Activated CD4-positive, alpha-beta T cell treated with anti-CD3 and anti-CD28 coated beads, Interleukin-10, Interleukin-2, amounts not matched to agents 100 ng/mL and 50 ng/mL, durations not matched to agents 16 hours and 8 hours (primary cell): Measurements from ENCODE around the gene TPST2.
"Not testable (repeated sequence)": the region's sequence is repeated elsewhere in the genome, so short reads cannot be mapped to it uniquely, and the experiment has no call there.

Source experiments
- DNase-seq: peaks from one replicate; pipeline ENCODE4 v3.0.0-alpha.2; 2020

The TPST2 gene

DNA sequence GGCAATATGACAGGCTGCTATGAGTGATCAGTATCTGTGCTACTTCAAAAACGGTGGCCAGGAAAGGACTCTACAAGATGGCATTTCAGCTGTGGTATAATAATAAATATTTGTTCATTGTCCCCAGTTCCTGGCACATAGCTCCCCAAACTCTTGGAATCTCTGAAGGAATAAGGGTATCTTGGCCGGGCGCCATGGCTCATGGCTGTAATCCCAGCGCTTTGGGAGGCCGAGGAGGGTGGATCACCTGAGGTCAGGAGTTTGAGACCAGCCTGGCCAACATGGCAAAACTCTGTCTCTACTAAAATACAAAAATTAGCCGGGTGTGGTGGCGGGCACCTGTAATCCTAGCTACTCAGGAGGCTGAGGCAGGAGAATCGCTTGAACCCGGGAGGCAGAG, 61.4 kb downstream of the TPST2 start:
- DNase-seq, result not testable (repeated sequence)

DNA sequence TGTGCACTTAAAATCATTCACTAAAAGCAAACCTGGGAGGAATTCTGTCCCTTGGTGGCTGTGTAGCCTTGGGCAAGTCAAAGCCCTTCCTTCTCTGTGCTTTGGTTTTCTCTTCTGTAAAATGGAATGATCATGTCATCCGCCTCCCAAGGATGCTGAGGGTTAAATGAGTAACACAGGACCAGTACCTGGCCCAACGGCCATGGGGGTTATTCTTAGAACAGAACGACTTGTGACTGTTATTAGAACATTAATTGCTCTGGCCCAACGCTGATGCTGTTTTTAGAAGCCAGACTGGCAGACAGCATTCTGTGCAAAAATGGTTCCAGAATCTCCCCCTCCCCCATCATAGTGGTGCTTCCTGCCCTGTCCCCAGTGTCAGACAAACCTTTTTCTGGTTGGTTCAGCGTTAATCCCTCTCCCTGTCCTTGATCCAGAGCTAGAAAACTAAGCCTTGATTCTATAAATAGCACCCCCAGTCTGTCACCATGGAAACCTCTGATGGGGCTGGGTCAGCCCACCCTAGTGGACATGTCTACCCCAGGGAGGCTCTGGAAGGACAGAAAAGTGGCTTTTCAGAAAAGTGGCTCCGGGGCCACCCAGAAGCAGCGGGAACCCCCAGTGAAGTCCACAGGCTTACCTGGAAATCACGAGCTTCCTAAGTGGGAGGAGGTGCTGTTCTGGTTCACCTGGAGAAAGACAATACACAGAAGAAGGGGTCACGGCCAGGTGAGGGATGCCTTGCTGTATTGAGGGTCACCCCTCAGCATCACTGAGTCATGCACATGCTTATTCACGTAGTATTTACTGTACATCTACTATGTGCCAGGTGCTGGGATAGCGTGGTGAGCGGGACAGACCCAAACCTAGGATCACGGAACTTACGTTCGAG, 62.1 kb downstream of the TPST2 start:
- no peak for DNase-seq

- DNase-seq, result no peak
Observed at GRCh38 chr22:26527167-26527566, 62.8 kb downstream of the TPST2 start.

DNA sequence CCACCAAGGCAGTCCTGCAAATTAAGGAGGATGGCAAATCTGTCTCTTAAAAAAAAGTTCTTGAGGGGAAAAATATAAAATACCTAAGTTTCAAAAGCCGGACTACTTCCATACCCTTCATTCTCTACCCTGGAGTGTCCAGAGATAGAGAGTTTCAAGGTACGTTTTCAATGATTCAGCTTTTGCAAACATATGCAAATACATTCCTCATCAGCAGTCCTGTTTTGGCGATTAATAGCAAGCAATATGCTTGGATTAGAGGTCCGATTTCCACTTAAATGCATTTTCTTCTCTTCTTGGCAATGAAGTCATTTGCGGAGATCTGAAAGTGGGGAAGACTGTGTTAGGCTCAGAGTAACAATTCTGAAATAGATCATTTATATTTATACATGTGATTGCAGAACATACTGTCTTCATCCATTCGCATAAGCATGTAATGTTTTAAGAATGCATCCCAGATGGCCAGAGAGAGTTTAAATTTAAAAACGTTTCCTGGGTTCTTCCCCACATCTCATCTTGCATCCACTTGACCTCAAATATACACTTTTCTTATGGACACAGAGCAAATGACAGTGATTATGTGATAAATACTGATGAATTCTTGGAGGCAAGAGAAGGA, 63.9 kb downstream of the TPST2 start:
- DNase-seq, result no peak

DNA sequence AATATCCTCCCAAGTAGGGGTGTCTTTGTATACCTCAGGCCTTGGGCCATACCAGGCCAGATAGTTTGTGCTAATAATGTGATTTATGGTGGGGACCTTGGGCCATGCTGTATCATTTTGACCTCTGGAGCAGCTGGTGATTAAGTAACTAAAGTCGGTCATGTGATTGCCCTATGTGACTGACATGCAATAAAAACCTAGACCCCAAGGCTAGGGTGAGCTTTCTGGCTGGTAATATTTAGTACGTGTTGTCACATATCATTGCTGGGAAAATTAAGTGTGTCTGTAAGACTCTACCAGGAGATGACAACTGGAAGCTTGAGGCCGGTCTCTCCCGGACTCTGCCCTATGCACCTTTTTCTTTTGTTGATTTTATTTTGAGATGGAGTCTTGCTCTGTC, 65.1 kb downstream of the TPST2 start:
- no peak for DNase-seq

GRCh38 chr22:26522592-26522991, 67.3 kb downstream of the TPST2 start:
- DNase-seq, result no peak

GRCh38 chr22:26522012-26522411, 67.9 kb downstream of the TPST2 start:
- DNase-seq, result no peak

DNA sequence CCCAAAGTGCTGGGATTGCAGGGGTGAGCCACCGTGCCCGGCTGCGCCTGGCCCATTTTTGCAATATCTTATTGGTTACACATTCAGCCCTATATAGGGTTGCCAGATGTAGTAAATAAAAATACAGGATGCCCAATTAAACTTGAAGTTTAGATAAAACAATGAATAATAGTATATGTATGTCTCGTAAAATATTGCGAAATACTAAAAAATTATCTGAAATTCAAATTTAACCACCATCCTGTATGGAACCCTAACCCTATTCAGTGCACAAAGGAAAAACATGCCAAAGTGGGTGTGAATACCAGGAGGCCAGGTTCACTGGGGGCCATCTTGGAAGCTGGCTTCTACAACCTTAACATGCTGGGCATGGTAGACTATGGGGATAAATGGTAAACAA, 72.5 kb downstream of the TPST2 start:
- no peak for DNase-seq

DNA sequence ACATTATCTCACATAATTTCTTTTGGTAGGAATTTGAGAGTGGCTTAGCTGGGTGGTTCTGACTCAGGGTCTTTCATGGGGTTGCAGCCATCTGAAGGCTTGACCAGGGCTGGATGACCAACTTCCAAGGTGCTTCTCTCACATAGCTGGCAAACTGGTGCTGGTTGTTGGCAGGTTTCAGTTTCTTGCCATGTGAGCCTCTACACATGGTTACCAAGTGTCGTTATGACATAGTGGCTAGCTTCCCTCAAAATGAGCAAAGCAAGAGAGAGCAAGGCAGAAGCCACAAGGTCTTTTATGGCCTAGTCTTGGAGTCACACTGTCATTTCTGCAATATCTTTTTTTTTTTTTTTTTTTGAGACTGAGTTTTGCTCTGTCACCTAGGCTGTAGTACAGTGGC, 73.4 kb downstream of the TPST2 start:
- peak; percentile 81 for DNase-seq

GRCh38 chr22:26515931-26516330, 74.0 kb downstream of the TPST2 start:
- DNase-seq, result no peak

- no peak for DNase-seq
Observed at GRCh38 chr22:26514419-26515161, 75.3 kb downstream of the TPST2 start.

- DNase-seq, result no peak
Observed at GRCh38 chr22:26513838-26514237, 76.1 kb downstream of the TPST2 start.

- peak; percentile 95 for DNase-seq
Observed at GRCh38 chr22:26512149-26512793, 77.7 kb downstream of the TPST2 start, which contains the start of gene TFIP11. Gene TFIP11 (minus strand): TSS chr22:26512473. CDS start chr22:26510272, 2,201 bp downstream.

DNA sequence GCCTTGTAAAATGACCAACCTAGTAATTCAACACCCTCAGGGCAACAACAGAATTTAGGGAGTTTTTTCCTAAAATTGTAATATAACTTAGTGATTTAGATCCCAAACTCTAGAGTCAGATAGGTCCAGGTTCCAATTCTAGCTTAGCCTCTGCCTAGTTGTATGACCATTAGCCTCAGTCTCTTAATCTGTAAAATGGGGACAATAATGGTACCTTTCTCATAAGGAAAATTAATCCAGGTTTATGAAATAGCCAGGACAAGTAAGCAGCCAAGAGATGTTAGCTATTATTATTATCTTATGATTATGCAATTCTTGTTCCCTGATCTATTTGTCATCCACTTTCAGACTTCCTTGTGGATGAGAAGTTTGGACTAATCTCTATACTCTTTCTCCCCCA, 81.8 kb downstream of the TPST2 start:
- no peak for DNase-seq

GRCh38 chr22:26503758-26504157, 86.2 kb downstream of the TPST2 start:
- DNase-seq, result no peak

- DNase-seq, result peak; percentile 79
Observed at GRCh38 chr22:26502688-26503561, 87.0 kb downstream of the TPST2 start.

- DNase-seq, result no peak
Observed at GRCh38 chr22:26501996-26502395, 87.9 kb downstream of the TPST2 start.

DNA sequence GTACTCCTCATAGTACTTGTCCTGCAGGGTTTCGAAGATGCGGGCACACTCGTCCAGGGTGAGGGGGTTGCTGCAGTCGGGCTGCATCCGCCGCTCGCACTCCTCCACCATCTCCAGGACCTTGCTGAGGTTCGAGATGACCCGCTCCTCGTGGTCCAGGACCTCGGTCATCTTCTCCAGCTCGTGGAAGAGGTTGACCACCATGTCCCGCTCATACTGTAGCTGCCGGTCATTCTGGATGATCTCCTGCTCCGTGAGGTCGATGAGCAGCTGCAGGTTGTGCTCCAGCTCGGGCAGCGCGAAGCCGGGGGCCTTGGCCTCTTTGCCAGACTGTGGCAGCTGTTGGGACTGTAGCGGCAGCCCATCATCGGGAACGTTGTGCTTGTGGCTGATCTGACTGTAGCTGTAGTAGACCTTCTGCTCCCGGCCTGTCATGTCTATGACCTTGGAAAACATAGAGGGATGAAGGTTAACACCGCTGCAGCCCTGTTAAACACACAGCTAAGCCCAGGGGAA, 90.7 kb downstream of the TPST2 start:
- no peak for DNase-seq

DNA sequence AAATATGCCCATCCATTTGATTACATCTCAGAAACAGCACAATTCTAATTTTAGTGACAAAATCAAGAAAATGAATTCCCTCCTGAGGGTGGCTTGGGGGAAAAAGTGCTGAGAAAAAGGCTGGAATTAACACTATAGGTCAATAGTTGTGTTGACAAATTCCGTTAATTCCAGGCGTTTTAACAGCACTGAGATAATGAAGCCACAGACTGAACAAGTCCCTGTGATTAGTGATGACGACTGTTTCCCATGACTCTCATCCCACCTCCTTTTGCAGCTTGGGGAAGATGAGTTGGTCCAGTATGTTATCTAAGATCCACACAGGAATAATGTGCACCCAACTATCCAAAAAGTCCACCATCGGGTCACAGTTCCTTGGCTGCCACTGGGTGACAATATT, 93.5 kb downstream of the TPST2 start:
- no peak for DNase-seq

DNA sequence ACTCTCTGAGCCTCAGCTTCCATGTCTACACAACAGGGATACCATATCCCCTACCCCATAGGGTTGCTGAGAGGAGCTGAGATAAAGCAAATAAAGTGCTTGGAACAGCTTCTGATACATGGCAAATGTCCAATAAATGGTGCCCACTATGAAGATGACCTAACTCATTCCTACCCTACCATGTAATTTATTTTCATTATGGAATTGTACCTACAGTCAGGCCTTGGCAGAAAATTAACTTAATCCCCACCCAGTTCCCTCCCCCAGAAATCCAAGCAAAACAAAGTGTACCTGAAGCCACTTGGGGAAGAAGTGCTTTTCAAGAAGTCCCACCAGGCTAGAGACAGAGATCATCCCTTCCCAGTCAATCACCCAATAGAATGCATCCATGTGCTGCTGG, 95.4 kb downstream of the TPST2 start:
- no peak for DNase-seq

DNA sequence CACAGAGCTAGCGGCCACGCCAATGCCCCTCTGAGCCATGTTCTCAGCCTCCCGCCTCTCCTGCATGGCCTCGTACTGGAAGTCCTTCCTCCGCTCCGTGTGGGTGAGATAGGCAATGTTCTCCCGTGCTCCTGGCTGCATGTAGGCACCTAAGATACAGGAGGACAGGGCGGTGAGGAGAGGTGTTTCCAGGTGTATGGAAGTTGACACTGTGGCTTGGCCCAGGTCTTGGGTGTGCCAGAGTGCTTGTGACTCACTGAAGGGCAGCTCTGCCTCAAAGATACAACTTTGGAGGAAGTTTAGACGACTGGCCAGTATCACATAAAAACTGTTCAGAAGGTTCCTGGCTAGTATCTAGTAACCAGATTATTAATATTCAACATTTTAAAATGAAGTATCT, 97.7 kb downstream of the TPST2 start:
- DNase-seq, result no peak
